MM.1S (cell line): ENCODE results near the gene FBXW5.

Experiments
- CTCF ChIP-seq: fragments of 300-600 bp; sonication (generic); IDR thresholded peaks from 2 replicates; pipeline ENCODE4 v1.5.1; 2016; ENCODE audit warnings: antibody characterized with exemption, low read length, mixed read lengths
- EZH2 ChIP-seq: fragments of 300-600 bp; sonication (generic); optimal IDR thresholded peaks from 2 replicates; pipeline ENCODE3; 2017; ENCODE audit warnings: low read depth, mild to moderate bottlenecking, antibody characterized with exemption, low read length, mixed read lengths
- EZH2phosphoT487 ChIP-seq: fragments of 300-600 bp; sonication (generic); IDR thresholded peaks from 2 replicates; pipeline ENCODE4 v1.6.1; 2018; ENCODE audit warnings: antibody characterized with exemption, low read length

GRCh38 chr9:136971746-136972145, 27.2 kb upstream of the FBXW5 start:
- TF ChIP-seq CTCF = no peak
- no peak for TF ChIP-seq EZH2
- no peak for TF ChIP-seq EZH2phosphoT487
